Breast epithelium (tissue), 4 donors: ENCODE measurements around the gene BLOC1S3. TPM values are rescaled to one million over a fixed set of nuclear protein-coding genes. Genes with fewer than 3 reads are reported as not detected.

Experiments used
- DNase-seq, 2 donors: peaks; one replicate each; pipeline ENCODE4 v3.0.0-alpha.2; 2019; ENCODE audit warnings: low spot score in 2 of 2
- H3K27ac ChIP-seq, 2 donors: fragments of 200-600 bp; sonication (generic) in 1 of 2; one replicate each; pipeline ENCODE4 v1.5.1; 2016 to 2019; ENCODE audit warnings: mild to moderate bottlenecking in 1 of 2
- H3K27me3 ChIP-seq, 2 donors: fragments of 200-600 bp; sonication (generic) in 1 of 2; one replicate each; pipeline versions ENCODE4 v1.5.1 to v1.6.0; 2017 to 2019; ENCODE audit warnings: control low read depth in 1 of 2, mild to moderate bottlenecking in 1 of 2
- H3K36me3 ChIP-seq: fragments of 200-600 bp; one replicate; pipeline ENCODE4 v1.5.1; 2019
- H3K4me1 ChIP-seq, 2 donors: fragments of 200-600 bp; sonication (generic); one replicate each; pipeline ENCODE4 v1.5.1; 2016 to 2019; ENCODE audit warnings: control low read depth in 1 of 2
- H3K4me3 ChIP-seq, 3 donors: fragments of 200-600 bp; sonication (generic); 1 replicate in 2 of 3; 2 replicates in 1 of 3; pipeline ENCODE4 v1.5.1; 2016 to 2019; ENCODE audit warnings: mild to moderate bottlenecking in 3 of 3, moderate library complexity in 2 of 3
- H3K9me3 ChIP-seq, 2 donors: fragments of 200-600 bp; sonication (generic) in 1 of 2; one replicate each; pipeline ENCODE4 v1.5.1; 2016 to 2019; ENCODE audit warnings: control low read depth in 1 of 2
- POLR2A ChIP-seq: fragments of 450-650 bp; IDR thresholded peaks from one replicate; pipeline ENCODE4 v1.6.1; 2016; ENCODE audit warnings: antibody characterized with exemption, mild to moderate bottlenecking, moderate library complexity
- POLR2AphosphoS5 ChIP-seq, 3 donors: sonication (generic); formaldehyde crosslinking; IDR thresholded peaks; one replicate each; pipeline ENCODE4 v1.6.1; 2017; ENCODE audit warnings: antibody characterized with exemption in 3 of 3
- intact Hi-C: fragments of 100-400 bp; cut with DNase I; formaldehyde crosslinking; loops from one replicate; pipeline ENCODE4 v1.15.1; 2023; ENCODE audit warnings: low total_unique reads
- total RNA-seq, 3 donors: library from RNA; depleted of rRNA; stranded (reverse); fragments of >200 nt; gene quantifications; one replicate each; pipeline ENCODE4 v1.1.0, GENCODE V29; 2016
- TF ChIP-seq, protein P1 (sequence below), 3 donors: fragments of 450-650 bp; IDR thresholded peaks; one replicate each; pipeline ENCODE4 v1.5.1; 2016 to 2017; ENCODE audit warnings: antibody characterized with exemption in 3 of 3, mild to moderate bottlenecking in 3 of 3, moderate library complexity in 3 of 3

The BLOC1S3 gene
- total RNA-seq, 3 donors from 2014 or later, result 10.2 to 13.0 (median 10.6) TPM

- Histone ChIP-seq H3K36me3 (no peaks in the 10 kb centered on the region), H3K4me3 (no peak overlapping the region), H3K4me1 (no peaks in the 10 kb centered on the region), H3K9me3 (no peaks in the 10 kb centered on the region), H3K27ac (no peak overlapping the region), H3K27me3 (no peaks in the 10 kb centered on the region)
- TF ChIP-seq POLR2AphosphoS5 (IDR thresholded peaks at IDR 0.05) (no peak), POLR2A (no peak)
- TF ChIP-seq, protein P1, sequence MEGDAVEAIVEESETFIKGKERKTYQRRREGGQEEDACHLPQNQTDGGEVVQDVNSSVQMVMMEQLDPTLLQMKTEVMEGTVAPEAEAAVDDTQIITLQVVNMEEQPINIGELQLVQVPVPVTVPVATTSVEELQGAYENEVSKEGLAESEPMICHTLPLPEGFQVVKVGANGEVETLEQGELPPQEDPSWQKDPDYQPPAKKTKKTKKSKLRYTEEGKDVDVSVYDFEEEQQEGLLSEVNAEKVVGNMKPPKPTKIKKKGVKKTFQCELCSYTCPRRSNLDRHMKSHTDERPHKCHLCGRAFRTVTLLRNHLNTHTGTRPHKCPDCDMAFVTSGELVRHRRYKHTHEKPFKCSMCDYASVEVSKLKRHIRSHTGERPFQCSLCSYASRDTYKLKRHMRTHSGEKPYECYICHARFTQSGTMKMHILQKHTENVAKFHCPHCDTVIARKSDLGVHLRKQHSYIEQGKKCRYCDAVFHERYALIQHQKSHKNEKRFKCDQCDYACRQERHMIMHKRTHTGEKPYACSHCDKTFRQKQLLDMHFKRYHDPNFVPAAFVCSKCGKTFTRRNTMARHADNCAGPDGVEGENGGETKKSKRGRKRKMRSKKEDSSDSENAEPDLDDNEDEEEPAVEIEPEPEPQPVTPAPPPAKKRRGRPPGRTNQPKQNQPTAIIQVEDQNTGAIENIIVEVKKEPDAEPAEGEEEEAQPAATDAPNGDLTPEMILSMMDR (IDR thresholded peaks at IDR 0.05), result no peak
- intact Hi-C loops, result no loop called here
- DNase-seq, result no peak
Observed at GRCh38 chr19:45142016-45142725, 36.4 kb upstream of the BLOC1S3 start.

DNA sequence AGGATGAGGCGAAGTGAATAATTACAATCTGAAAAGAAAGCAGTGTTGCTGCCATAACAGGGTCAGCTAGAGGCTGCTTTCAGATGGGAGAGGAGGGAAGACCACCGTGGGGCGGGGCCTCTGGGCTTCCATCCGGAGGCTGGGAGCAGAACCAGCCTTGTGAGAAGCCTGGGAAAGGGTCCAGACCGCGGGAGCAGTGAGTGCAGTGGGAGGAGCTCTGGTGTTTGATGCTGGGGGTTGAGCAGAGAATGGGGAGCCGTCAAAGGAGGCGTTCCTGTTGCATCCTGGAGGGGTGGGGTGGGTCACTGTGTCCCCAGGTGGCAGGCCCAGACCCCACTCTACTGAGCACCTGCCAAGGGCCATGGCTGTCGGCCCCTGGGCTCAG lies 35.9 kb upstream of the BLOC1S3 start:
- no peaks in the 10 kb centered on the region for H3K36me3 ChIP-seq
- no peaks in the 10 kb centered on the region for H3K4me1 ChIP-seq
- H3K27me3 ChIP-seq, result no peaks in the 10 kb centered on the region
- no peak overlapping the region for H3K27ac ChIP-seq
- H3K4me3 ChIP-seq, result no peak overlapping the region
- intact Hi-C loops, result no loop called here
- TF ChIP-seq, protein P1 (IDR thresholded peaks at IDR 0.05), result no peak
- TF ChIP-seq POLR2AphosphoS5 (IDR thresholded peaks at IDR 0.05), result no peak
- DNase-seq, result no peak
- no peaks in the 10 kb centered on the region for H3K9me3 ChIP-seq

DNA sequence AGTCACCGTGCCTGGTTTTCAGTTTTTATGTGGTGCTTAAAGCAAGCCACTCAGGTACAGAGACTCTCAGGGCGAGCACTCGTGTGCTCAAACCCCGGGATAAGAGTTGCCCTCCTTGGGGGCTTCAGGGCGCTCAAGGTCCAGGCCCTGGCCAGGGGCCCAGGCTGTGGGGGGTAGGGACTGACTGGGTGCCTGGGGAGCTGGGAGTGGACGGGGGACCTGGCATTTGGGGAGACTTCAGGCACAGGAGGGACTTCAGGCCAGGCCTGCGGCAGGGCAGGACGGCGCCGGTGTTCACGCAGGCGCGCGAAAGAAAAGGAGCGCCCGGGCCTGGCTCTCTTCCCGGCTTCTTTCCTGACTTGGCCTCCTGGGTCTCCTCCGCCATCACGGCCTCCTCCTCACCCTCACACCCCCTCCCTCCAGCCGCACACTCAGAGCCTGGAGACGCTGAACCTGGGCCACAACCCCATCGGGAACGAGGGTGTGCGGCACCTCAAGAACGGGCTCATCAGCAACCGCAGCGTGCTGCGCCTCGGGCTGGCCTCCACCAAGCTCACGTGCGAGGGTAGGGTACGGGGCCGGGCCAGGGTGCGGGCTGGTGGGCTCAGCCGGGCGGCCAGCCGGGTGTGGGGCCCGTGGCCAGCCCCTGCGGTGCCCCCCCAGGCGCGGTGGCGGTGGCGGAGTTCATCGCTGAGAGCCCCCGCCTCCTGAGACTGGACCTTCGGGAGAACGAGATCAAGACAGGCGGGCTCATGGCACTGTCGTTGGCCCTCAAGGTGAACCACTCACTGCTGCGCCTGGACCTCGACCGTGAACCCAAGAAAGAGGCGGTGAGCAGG lies 33.9 kb upstream of the BLOC1S3 start:
- Histone ChIP-seq H3K27me3 (no peaks in the 10 kb centered on the region), H3K36me3 (no peaks in the 10 kb centered on the region), H3K27ac (no peak overlapping the region), H3K4me3 (no peak overlapping the region), H3K4me1 (no peaks in the 10 kb centered on the region), H3K9me3 (no peaks in the 10 kb centered on the region)
- no peak for DNase-seq
- intact Hi-C loops, result no loop called here
- TF ChIP-seq POLR2AphosphoS5 (IDR thresholded peaks at IDR 0.05), result no peak
- TF ChIP-seq, protein P1 (IDR thresholded peaks at IDR 0.05), result no peak
- no peak for TF ChIP-seq POLR2A

- intact Hi-C loops, result no loop called here
- Histone ChIP-seq H3K4me1 (no peaks in the 10 kb centered on the region), H3K4me3 (no peak overlapping the region), H3K27me3 (no peaks in the 10 kb centered on the region), H3K36me3 (no peaks in the 10 kb centered on the region), H3K27ac (no peak overlapping the region), H3K9me3 (no peaks in the 10 kb centered on the region)
- no peak for TF ChIP-seq POLR2AphosphoS5 (IDR thresholded peaks at IDR 0.05)
- TF ChIP-seq, protein P1 (IDR thresholded peaks at IDR 0.05), result no peak
- TF ChIP-seq POLR2A, result no peak
- no peak for DNase-seq
Observed at GRCh38 chr19:45145270-45146189, 33.1 kb upstream of the BLOC1S3 start.
